Activated CD4-positive, alpha-beta memory T cell treated with anti-CD3 and anti-CD28 coated beads for 36 hours (primary cell): Measurements from ENCODE around the gene IGF2BP2. TPM values are rescaled to one million over a fixed set of nuclear protein-coding genes. Genes with fewer than 3 reads are reported as not detected.
"Not testable (repeated sequence)": the region's sequence is repeated elsewhere in the genome, so short reads cannot be mapped to it uniquely, and the experiment has no call there.

Experiments
- CTCF ChIA-PET: fragments of 350-600 bp; sonication (Branson Sonifier 250); formaldehyde crosslinking; loops from one replicate; lab custom pipeline; 2021; ENCODE audit warnings: antibody characterized with exemption, inconsistent platforms; lab: Charles Lee
- POLR2A ChIA-PET: fragments of 350-600 bp; sonication (Branson Sonifier 250); formaldehyde crosslinking; loops from one replicate; lab custom pipeline; 2021; ENCODE audit warnings: antibody characterized with exemption; lab: Charles Lee
- DNase-seq: peaks from one replicate; pipeline ENCODE4 v3.0.0-alpha.2; 2020
- H3K27ac Mint-ChIP-seq: one replicate; pipeline ENCODE4 v1.8.0; 2021; ENCODE audit warnings: mixed read lengths
- H3K27me3 Mint-ChIP-seq: one replicate; pipeline ENCODE4 v1.8.0; 2021; ENCODE audit warnings: mixed read lengths
- H3K36me3 Mint-ChIP-seq: one replicate; pipeline ENCODE4 v1.8.0; 2021; ENCODE audit warnings: mixed read lengths
- H3K4me1 Mint-ChIP-seq: one replicate; pipeline ENCODE4 v1.8.0; 2021; ENCODE audit warnings: low read depth, mixed read lengths
- H3K4me3 Mint-ChIP-seq: one replicate; pipeline ENCODE4 v1.8.0; 2021; ENCODE audit warnings: mild to moderate bottlenecking, mixed read lengths
- H3K9me3 Mint-ChIP-seq: one replicate; pipeline ENCODE4 v1.8.0; 2021; ENCODE audit warnings: mixed read lengths
- intact Hi-C: fragments of 100-400 bp; cut with micrococcal nuclease; formaldehyde crosslinking; loops from one replicate; pipeline ENCODE4 v1.15.1; 2023
- total RNA-seq, 2 experiments: library from RNA; stranded (reverse); gene quantifications; one replicate each; pipeline ENCODE4 v1.2.3, GENCODE V29; 2021

The IGF2BP2 gene
- total RNA-seq, 2 experiments from 2014 or later: 0.29 to 0.55 TPM

DNA sequence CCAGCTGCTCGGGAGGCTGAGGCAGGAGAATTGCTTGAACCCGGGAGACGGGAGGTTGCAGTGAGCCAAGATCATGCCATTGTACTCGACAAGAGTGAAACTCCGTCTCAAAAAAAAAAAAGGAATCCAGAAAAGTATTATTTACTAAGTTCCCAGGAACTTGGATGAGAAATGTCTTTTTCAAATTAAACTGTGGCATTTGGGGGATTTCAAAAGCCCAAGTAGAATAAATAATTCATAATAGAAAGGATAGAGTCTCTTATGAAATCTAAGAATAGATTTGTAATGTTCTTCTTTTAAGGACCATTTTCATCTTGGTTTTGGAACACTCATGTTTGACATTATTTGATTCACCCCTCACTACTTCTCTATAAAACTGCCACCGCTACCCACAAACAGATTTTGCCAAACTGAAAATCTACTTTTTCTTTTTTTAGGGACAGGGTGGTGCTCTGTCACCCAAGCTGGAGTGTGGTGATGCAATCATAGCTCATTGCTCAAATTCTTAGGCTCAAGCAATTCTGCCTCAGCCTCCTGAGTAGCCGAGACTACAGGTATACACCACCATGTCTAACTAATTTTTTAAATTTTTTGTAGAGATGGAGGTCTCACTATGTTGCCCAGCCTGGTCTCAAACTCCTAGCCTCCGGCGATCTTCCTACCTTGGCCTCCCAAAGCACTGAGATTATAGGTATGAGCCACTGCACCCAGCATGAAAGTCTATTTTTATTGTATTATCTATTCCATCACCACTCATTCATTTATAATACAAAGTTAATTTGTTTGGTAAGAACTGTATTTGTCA is 139.4 kb downstream of the IGF2BP2 start:
- intact Hi-C loops: no loop called here
- no peak for DNase-seq
- H3K27me3 Mint-ChIP-seq: peaks cover 8% of the 10 kb centered on the region
- H3K4me1 Mint-ChIP-seq: no peaks in the 10 kb centered on the region
- H3K9me3 Mint-ChIP-seq: no peaks in the 10 kb centered on the region
- no peaks in the 10 kb centered on the region for H3K36me3 Mint-ChIP-seq
- CTCF ChIA-PET: no interaction called here
- no peak overlapping the region for H3K27ac Mint-ChIP-seq
- POLR2A ChIA-PET: interaction anchor here (0.6 kb wide), 1 partner anchor 11 kb away, joined by 3 read pairs; no protein-coding TSS in a partner anchor
- H3K4me3 Mint-ChIP-seq: no peak overlapping the region

DNA sequence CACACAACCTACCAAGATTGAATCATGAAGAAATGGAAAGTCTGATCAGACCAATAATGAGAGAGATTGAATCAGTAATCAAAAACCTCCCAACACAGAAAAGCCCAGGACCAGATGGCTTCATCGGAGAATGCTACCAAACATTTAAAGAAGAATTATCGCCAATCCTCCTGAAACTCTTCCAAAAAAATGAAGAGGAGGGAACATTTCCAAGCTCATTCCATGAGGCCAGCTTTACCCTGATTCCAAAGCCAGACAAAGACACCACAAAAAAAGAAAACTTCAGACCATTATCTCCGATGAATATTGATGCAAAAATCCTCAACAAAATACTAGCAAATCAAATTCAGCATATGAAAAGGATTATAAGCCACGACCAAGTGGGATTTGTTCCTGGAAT is 144.6 kb downstream of the IGF2BP2 start:
- Mint-ChIP-seq H3K27me3 (peaks cover 14% of the 10 kb centered on the region), H3K36me3 (no peaks in the 10 kb centered on the region), H3K4me1 (no peaks in the 10 kb centered on the region), H3K27ac (no peak overlapping the region), H3K4me3 (no peak overlapping the region), H3K9me3 (peaks cover 15% of the 10 kb centered on the region)
- POLR2A ChIA-PET: no interaction called here
- DNase-seq: no peak
- CTCF ChIA-PET: interaction anchor here (1.4 to 1.8 kb wide), 2 partner anchors 20 to 88 kb away, joined by 4 to 5 read pairs; no protein-coding TSS in a partner anchor
- intact Hi-C loops: no loop called here

DNA sequence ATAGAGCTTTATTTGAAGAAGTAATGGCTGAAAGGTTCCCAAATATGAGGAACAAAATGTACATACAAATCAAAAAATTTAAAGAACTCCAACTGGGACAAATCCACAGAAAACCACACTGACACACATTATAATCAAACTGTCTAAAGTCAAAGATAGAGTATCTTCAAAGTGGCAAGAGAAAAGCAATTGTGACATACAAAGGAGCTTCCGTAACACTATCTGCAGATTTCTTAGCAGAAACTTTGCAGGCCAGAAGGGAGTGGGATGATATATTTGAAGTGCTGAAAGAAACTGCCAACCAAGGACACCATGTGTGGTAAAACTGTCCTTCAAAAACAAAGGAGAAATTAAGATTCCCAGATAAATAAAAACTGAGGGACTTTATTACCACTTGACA is 146.8 kb downstream of the IGF2BP2 start:
- Mint-ChIP-seq H3K9me3 (peaks cover 15% of the 10 kb centered on the region), H3K36me3 (no peaks in the 10 kb centered on the region), H3K4me1 (no peaks in the 10 kb centered on the region), H3K27me3 (peaks cover 21% of the 10 kb centered on the region), H3K4me3 (no peak overlapping the region), H3K27ac (no peak overlapping the region)
- DNase-seq: no peak
- intact Hi-C loops: no loop called here
- ChIA-PET CTCF (interaction anchor here (1.2 to 10.2 kb wide), 7 partner anchors 14 to 90 kb away, joined by 3 to 73 read pairs (median 3); no protein-coding TSS in a partner anchor), POLR2A (no interaction called here)

DNA sequence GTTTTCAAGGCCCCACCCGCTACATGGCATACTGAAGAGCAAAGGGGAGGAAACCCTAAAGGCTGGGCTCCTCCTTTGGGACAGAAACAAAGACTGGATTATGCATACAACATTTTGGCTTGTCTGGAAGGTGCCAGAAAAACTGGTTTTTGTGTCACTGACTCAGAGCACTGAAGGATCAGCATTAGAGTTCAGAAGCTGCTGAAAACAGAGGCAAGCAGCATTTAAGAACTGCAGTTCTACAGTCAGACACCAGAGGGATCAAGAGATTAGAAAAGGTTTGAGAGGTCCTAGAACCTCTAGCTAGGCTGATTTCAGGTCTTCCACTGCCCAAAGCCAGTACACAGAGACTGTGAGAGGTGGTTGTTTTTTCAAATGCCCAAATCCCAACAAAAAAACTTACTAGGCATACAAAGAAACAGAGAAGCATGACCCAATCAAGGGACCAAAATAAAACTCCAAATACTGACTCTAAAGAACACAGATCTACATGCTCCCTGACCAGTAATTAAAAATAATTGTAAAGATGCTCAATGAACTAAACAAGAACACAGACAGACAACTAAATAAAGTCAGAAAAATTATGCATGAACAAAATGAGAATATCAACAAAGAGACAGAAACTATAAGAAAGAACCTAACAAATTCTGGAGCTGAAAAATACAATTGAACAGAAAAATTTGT is 147.6 kb downstream of the IGF2BP2 start:
- Mint-ChIP-seq H3K27ac (no peak overlapping the region), H3K4me3 (no peak overlapping the region), H3K9me3 (peaks cover 15% of the 10 kb centered on the region), H3K36me3 (no peaks in the 10 kb centered on the region), H3K4me1 (no peaks in the 10 kb centered on the region), H3K27me3 (peaks cover 21% of the 10 kb centered on the region)
- intact Hi-C loops: loop anchor here (1.0 kb wide), 1 partner anchor 91 kb away; no protein-coding TSS in a partner anchor
- DNase-seq: no peak
- CTCF ChIA-PET: interaction anchor here (1.0 to 10.2 kb wide), 8 partner anchors 17 to 250 kb away, joined by 3 to 73 read pairs (median 3); no protein-coding TSS in a partner anchor
- POLR2A ChIA-PET: no interaction called here

DNA sequence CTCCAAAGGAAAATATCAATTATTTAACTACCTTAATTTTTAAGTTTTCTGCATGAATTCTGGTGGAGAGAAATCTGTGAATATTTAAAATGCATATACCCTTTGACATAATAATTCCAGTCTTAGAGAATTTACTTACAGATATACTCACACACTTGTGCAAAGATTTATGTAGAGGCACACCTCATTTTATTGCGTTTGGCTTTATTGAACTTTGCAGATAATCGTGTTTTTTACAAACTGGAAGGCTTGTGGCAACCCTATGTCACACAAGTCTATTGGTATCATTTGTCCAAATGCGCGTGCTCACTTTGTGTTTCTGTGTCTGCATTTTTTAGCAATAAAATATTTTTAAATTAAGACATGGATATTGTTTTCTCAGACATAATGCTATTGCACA is 157.3 kb downstream of the IGF2BP2 start:
- no peak overlapping the region for H3K4me3 Mint-ChIP-seq
- ChIA-PET CTCF (no interaction called here), POLR2A (no interaction called here)
- peaks cover 12% of the 10 kb centered on the region for H3K27me3 Mint-ChIP-seq
- no peak for DNase-seq
- intact Hi-C loops: no loop called here
- H3K4me1 Mint-ChIP-seq: no peaks in the 10 kb centered on the region
- no peaks in the 10 kb centered on the region for H3K9me3 Mint-ChIP-seq
- no peaks in the 10 kb centered on the region for H3K36me3 Mint-ChIP-seq
- no peak overlapping the region for H3K27ac Mint-ChIP-seq

DNA sequence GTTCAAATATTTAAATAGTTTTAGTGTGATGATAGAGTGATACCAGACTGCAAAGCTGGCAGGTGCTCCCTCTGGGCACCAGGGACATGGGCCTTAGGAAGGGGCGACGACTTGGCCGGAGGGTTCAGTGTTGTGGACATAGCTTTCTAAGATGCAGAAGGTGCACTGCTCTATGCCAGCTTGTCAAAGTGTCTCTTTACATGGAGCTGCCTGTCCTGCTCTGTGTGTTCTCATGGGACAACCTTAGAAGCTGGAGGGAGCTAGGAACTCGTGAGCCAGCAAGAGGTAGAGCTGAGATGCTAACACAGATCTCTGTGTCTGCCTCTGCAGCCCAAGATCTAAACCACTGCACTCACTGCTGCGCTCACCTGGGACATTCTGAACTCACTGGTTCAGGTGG is 160.9 kb downstream of the IGF2BP2 start:
- POLR2A ChIA-PET: no interaction called here
- Mint-ChIP-seq H3K27me3 (peaks cover 14% of the 10 kb centered on the region), H3K4me3 (no peak overlapping the region), H3K9me3 (no peaks in the 10 kb centered on the region), H3K27ac (no peak overlapping the region), H3K4me1 (no peaks in the 10 kb centered on the region), H3K36me3 (no peaks in the 10 kb centered on the region)
- intact Hi-C loops: no loop called here
- no peak for DNase-seq
- CTCF ChIA-PET: interaction anchor here (1.2 kb wide), 1 partner anchor 15 kb away, joined by 3 read pairs; no protein-coding TSS in a partner anchor

DNA sequence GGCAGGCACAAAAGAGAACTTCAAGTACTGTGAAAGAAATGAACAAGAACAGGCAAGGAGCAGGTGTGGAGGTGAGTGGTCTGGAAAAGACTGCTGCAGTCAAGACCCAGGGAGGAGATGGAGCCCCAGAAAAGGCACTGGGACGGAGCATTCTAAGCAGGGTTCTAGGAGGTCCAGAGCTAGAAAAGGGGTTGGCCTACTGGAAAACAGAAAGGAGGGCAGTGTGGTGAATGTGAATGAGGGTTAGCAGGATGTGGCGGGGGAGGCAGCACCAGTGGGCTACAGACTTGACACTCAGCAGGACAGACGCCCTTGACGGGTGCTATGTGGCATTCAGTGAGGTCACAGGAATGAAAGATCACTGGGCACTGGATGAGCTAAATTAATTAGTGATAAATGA is 163.1 kb downstream of the IGF2BP2 start:
- H3K27me3 Mint-ChIP-seq: peaks cover 12% of the 10 kb centered on the region
- intact Hi-C loops: no loop called here
- H3K9me3 Mint-ChIP-seq: no peaks in the 10 kb centered on the region
- ChIA-PET CTCF (interaction anchor here (1.5 to 7.5 kb wide), 6 partner anchors 10 to 953 kb away, joined by 5 to 100 read pairs (median 29); no protein-coding TSS in a partner anchor), POLR2A (no interaction called here)
- no peak for DNase-seq
- no peaks in the 10 kb centered on the region for H3K36me3 Mint-ChIP-seq
- H3K4me1 Mint-ChIP-seq: no peaks in the 10 kb centered on the region
- H3K4me3 Mint-ChIP-seq: no peak overlapping the region
- H3K27ac Mint-ChIP-seq: no peak overlapping the region

DNA sequence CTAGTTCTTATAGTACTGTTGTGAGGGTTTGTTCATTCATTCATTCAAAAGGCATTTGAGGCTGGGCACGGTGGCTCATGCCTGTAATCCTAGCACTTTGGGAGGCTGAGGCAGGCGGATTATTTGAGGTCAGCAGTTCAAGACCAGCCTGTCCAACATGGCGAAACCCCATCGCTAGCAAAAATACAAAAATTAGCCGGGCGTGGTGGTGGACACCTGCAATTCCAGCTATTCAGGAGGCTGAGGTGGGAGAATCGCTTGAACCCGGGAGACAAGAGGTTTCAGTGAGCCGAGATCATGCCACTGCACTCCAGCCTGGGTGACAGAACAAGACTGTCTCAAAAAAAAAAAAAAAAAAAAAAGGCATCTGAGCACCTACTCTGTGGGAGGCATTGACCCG is 163.5 kb downstream of the IGF2BP2 start:
- H3K36me3 Mint-ChIP-seq, H3K9me3 Mint-ChIP-seq, DNase-seq, intact Hi-C loops, H3K27ac Mint-ChIP-seq, H3K4me3 Mint-ChIP-seq, POLR2A ChIA-PET, H3K4me1 Mint-ChIP-seq: not testable (repeated sequence)
- CTCF ChIA-PET: interaction anchor here (1.0 to 7.5 kb wide), 16 partner anchors 10 to 954 kb away, joined by 3 to 100 read pairs (median 6); no protein-coding TSS in a partner anchor
- H3K27me3 Mint-ChIP-seq: peaks cover 12% of the 10 kb centered on the region

DNA sequence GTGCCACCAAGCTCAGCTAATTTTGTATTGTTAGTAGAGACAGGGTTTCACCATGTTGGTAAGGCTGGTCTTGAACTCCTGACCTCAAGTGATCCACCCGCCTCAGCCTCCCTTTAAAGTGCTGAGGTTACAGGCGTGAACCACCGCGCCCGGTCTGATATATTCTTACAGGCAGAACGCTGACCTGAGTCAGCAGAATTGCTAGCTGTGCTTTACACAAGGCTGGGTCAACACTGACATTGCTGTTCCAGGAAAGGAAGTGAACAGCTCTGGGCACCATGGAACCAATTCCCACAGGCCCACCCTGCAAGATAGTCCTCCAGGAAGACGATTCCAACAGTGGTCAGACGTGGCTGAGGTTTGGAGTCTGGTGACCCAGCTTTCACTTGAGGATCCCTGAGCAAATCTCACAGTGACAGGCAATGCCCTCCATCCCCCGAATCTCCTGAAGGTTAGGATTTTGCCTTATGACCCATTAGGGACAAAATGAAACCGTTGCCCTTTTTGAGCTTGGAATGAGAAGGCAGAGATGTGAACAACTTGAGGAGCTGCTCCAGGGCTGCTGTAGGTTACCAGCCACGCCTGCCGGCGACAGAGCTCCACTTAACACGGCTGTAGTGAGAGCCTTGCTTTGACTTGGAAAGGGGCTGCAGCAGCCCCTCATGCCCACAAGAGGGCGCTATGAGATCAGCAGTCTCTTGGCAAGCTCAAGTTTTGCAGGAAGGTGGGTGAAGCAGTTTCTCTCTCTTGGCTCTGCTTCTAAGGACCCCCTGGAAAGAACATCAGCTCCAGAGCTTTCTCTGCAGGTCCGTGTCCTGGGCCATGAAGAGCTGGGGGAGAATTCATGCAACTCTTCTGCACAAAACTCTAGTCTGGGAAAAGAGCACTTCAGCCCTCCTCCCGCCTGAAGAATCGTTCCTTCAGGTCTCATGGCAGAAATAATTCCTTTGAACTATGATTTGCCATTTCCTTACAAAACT is 164.6 kb downstream of the IGF2BP2 start:
- no peaks in the 10 kb centered on the region for H3K4me1 Mint-ChIP-seq
- H3K9me3 Mint-ChIP-seq: no peaks in the 10 kb centered on the region
- intact Hi-C loops: loop anchor here (1.0 kb wide), 1 partner anchor 108 kb away; no protein-coding TSS in a partner anchor
- H3K4me3 Mint-ChIP-seq: no peak overlapping the region
- no peaks in the 10 kb centered on the region for H3K36me3 Mint-ChIP-seq
- ChIA-PET POLR2A (no interaction called here), CTCF (interaction anchor here (0.6 to 7.5 kb wide), 56 partner anchors 8 to 957 kb away, joined by 3 to 100 read pairs (median 4); partner anchors contain the start of gene SENP2)
- H3K27ac Mint-ChIP-seq: no peak overlapping the region
- H3K27me3 Mint-ChIP-seq: peaks cover 12% of the 10 kb centered on the region
- DNase-seq: peak; percentile 79

DNA sequence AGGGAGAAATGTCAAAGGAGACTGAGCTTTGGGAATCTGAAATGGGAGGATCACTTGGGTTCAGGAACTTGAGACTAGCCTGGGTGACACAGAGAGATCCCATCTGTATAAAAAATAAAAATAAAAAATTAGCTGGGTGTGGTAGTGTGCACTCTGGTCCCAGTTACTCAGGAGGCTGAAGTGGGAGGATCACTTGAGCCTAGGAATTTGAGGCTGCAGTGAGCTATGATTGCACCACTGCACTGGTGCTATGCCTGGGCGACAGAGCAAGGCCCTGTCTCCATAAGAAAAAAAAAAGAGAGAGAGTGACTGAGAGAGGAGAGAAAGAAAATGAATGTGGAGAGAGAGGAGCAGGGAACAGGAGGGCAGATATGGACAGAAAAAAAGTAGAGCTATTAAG is 165.9 kb downstream of the IGF2BP2 start:
- intact Hi-C loops: no loop called here
- no peak overlapping the region for H3K4me3 Mint-ChIP-seq
- no peak overlapping the region for H3K27ac Mint-ChIP-seq
- no peaks in the 10 kb centered on the region for H3K36me3 Mint-ChIP-seq
- ChIA-PET POLR2A (no interaction called here), CTCF (interaction anchor here (0.7 to 7.5 kb wide), 7 partner anchors 15 to 958 kb away, joined by 3 to 100 read pairs (median 6); no protein-coding TSS in a partner anchor)
- H3K4me1 Mint-ChIP-seq: no peaks in the 10 kb centered on the region
- H3K27me3 Mint-ChIP-seq: peaks cover 6% of the 10 kb centered on the region
- no peaks in the 10 kb centered on the region for H3K9me3 Mint-ChIP-seq
- no peak for DNase-seq

DNA sequence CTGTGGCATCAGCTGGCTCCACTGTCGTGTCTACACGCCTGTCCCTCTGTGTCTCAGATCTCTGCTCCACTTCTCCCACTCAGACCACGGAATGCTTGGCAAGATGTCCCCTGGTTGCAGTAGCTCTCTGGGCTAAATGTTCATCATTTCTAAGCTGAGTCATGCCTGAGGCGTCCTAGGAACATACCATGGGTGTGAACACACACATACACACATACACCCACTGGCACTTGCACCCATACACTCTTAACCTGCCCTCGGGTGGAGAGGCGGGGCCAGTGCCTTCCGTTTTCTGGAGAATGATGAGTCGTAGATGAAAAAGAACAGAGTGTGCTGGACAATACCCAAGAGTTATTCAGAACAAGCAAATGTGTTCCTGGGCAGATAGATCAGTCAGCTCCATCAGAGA is 166.3 kb downstream of the IGF2BP2 start:
- H3K9me3 Mint-ChIP-seq: no peaks in the 10 kb centered on the region
- no peaks in the 10 kb centered on the region for H3K36me3 Mint-ChIP-seq
- H3K4me3 Mint-ChIP-seq: no peak overlapping the region
- intact Hi-C loops: no loop called here
- H3K27ac Mint-ChIP-seq: no peak overlapping the region
- peak; percentile 24 for DNase-seq
- ChIA-PET CTCF (interaction anchor here (0.7 to 7.5 kb wide), 3 partner anchors 16 to 113 kb away, joined by 3 to 100 read pairs (median 73); no protein-coding TSS in a partner anchor), POLR2A (no interaction called here)
- no peaks in the 10 kb centered on the region for H3K4me1 Mint-ChIP-seq
- H3K27me3 Mint-ChIP-seq: peaks cover 5% of the 10 kb centered on the region
